Heart left ventricle (tissue), 16 donors: Measurements from ENCODE around the gene SLC37A2. TPM values are rescaled to one million over a fixed set of nuclear protein-coding genes. Genes with fewer than 3 reads are reported as not detected.

Experiments
- ATAC-seq, 4 donors: fragments of 200-7000 bp; cut with Tn5 transposase; one replicate each; pipeline ENCODE4 v1.9.1; 2020 to 2022; ENCODE audit warnings: moderate library complexity in 4 of 4, mild to moderate bottlenecking in 3 of 4, moderate number of reproducible peaks in 1 of 4
- DNase-seq, 5 donors: peaks; one replicate each; pipeline ENCODE4 v3.0.0-alpha.2; 2020
- H3K27ac ChIP-seq, 12 donors: fragments of 200-600 bp; sonication (generic) in 4 of 12; one replicate each; pipeline versions ENCODE4 v1.5.0 to v1.8.0; 2016 to 2022; ENCODE audit warnings: mild to moderate bottlenecking in 2 of 12
- H3K27me3 ChIP-seq, 9 donors: fragments of 200-600 bp; sonication (generic) in 2 of 9; one replicate each; pipeline versions ENCODE4 v1.5.1 to v1.8.0; 2016 to 2022; ENCODE audit warnings: mild to moderate bottlenecking in 3 of 9
- H3K36me3 ChIP-seq, 9 donors: fragments of 200-600 bp; sonication (generic) in 2 of 9; one replicate each; pipeline versions ENCODE4 v1.5.0 to v1.8.0; 2018 to 2022; ENCODE audit warnings: mild to moderate bottlenecking in 2 of 9
- H3K4me1 ChIP-seq, 12 donors: fragments of 200-600 bp; sonication (generic) in 4 of 12; one replicate each; pipeline versions ENCODE4 v1.5.0 to v1.8.0; 2016 to 2022; ENCODE audit warnings: mild to moderate bottlenecking in 3 of 12
- H3K4me3 ChIP-seq, 12 donors: fragments of 200-600 bp; sonication (generic) in 4 of 12; one replicate each; pipeline versions ENCODE4 v1.5.0 to v1.8.0; 2017 to 2022; ENCODE audit warnings: mild to moderate bottlenecking in 9 of 12, moderate library complexity in 4 of 12
- H3K9me3 ChIP-seq, 12 donors: fragments of 200-600 bp; sonication (generic) in 4 of 12; one replicate each; pipeline versions ENCODE4 v1.5.0 to v1.8.0; 2016 to 2022; ENCODE audit warnings: mild to moderate bottlenecking in 1 of 12
- CTCF ChIP-seq, 12 donors: fragments of 200-600 bp; sonication (generic) in 4 of 12; IDR thresholded peaks; one replicate each; pipeline versions ENCODE4 v1.5.0 to v1.8.0; 2018 to 2022; ENCODE audit warnings: antibody characterized with exemption in 12 of 12, mild to moderate bottlenecking in 5 of 12
- POLR2A ChIP-seq, 2 donors: fragments of 450-650 bp; IDR thresholded peaks; one replicate each; pipeline ENCODE4 v1.6.1; 2017; ENCODE audit warnings: antibody characterized with exemption in 2 of 2, mild to moderate bottlenecking in 2 of 2, moderate library complexity in 2 of 2
- WGBS, 4 donors: extraction: QIAGEN DNeasy Blood & Tissue Kit in 2 of 4; methylation state at CpG; one replicate each; pipeline versions ENCODE4 v1.1.5 to v1.1.7; 2013 to 2018; 5-methylcytosine and 5-hydroxymethylcytosine counted together
- intact Hi-C, 10 donors: fragments of 100-400 bp; cut with DNase I; formaldehyde crosslinking; loops; one replicate each; pipeline versions ENCODE4 v1.11.1 to v1.14.2; 2022
- polyA plus RNA-seq, 2 donors: library from polyadenylated mRNA; stranded (reverse); fragments of 200-250 nt; gene quantifications; one replicate each; pipeline ENCODE4 v1.2.3, GENCODE V29; 2013
- total RNA-seq, 9 donors: library from RNA; depleted of rRNA in 2 of 9; stranded (reverse); fragments of >200 nt in 2 of 9; fragmentation: NEBNext Ultra II Directional in 3 of 9; extraction: Animal tissue kit (Norgen Biotek cat#: 25700) in 3 of 9; gene quantifications; one replicate each; pipeline versions ENCODE4 v1.1.0 to v1.2.4, GENCODE V29; 2016 to 2023
- donor health status: ischemic (EF 13 %, LVEDD 7.1; RV severe dilation, severe dysfunction).
- donor health status: healthy with polysubstance abuse.
- donor health status: DM: no; HTN: yes; CAD: no.
- donor health status: DM: no; HTN: no; CAD: no.
- donor health status: ischemic (EF 25% LVEDD 6.9; RV normal size, moderate dysfunction).
- donor health status: ischemic (EF 25% LVEDD 5.7; RV mildly dilated, moderate dysfunction).
- donor health status: healthy.
- donor health status: DM: yes; HTN: yes; CAD: no.
- donor health status: ischemic (EF 35%, LVEDD 5.7; RV mildly dilated, moderate dysfunction).
- donor health status: nonischemic (EF 11% LVEDD 7.7; RV severe dilation, severe dysfunction).
- donor health status: DM: yes; HTN: yes; CAD: no.
- donor health status: PGD.
- donor health status: ischemic (EF 29% LVEDD 5.4; RV normal size, mild dysfunction).
- donor health status: nonischemic (EF 23%, LVEDD 6.1; RV moderate dilation, normal function).

The SLC37A2 gene
- total and polyA plus RNA-seq, 11 donors = 0.65 to 17.9 (median 2.3) TPM

DNA sequence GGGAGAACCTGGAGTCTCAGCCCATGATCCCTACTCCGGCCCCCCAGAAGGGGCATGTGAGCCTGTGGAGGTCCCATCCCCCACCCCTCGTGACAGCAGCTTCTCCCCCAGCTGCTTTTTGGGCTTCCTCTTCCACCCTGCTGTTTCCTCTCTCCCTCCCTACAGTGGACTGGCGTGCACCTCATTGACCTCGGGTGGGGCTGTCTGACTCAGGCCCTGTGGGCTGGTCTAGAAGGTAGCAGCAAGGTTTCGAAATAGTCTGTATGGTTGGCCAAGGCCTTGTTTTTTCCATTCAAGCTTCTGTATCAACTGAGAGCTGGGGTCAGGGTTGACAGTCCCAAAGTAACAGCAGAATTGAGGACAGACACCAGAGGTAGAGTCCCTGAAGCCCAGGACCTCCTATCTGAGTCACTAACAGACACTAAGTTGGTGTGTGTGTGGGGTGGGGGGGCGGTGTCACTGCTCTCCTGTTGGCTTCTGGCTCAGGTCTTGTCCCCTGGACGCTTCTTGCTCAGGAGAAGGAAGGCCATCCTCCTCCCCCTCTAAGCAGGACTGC is 7.7 kb downstream of the SLC37A2 start:
- Histone ChIP-seq H3K27me3 (peaks cover 0 to 34% (median 5%) of the 10 kb centered on the region in 9 donors), H3K36me3 (no peaks in the 10 kb centered on the region), H3K27ac (peak overlapping the region in 5 of 12 donors; percentile 29 to 90 (median 55)), H3K9me3 (no peaks in the 10 kb centered on the region), H3K4me3 (no peak overlapping the region), H3K4me1 (peaks cover 0 to 53% (median 0%) of the 10 kb centered on the region in 12 donors)
- 50 to 66% (median 58%) methylated on average over 6 to 7 of the region's 7 CpGs for WGBS, 4 donors
- ATAC-seq (peak; percentile 68 to 90 (median 86)), DNase-seq (peak in 4 of 5 donors; percentile 57 to 79 (median 65))
- intact Hi-C loops = no loop called here
- TF ChIP-seq CTCF (IDR thresholded peaks at IDR 0.05) (no peak), POLR2A (IDR thresholded peaks at IDR 0.05) (no peak)

DNA sequence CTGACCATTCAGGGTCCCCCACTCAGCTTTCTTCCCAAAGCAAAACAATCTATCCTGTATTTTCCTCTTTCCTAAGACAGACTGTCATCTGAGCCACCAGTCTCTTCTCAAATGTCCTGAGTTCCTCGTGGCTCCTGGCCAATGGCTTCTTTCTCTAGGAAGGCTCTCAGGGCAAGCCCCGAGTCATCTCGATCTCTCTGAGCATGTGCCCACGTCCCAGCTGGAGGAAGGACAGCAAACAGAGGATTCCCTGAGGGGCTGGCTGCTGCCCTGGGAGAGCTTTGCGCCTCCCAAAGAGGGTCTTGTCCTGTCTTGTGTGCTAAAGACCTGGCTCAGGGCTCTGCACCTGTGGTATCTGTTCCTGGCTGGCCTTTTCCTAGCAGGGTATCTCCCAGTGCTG is 8.3 kb downstream of the SLC37A2 start:
- WGBS, 4 donors = 46 to 49% (median 48%) methylated on average over 5 of the region's 5 CpGs
- no peak for TF ChIP-seq CTCF (IDR thresholded peaks at IDR 0.05)
- no peak for TF ChIP-seq POLR2A (IDR thresholded peaks at IDR 0.05)
- Histone ChIP-seq H3K27ac (peak overlapping the region in 5 of 12 donors; percentile 29 to 90 (median 55)), H3K27me3 (peaks cover 0 to 28% (median 4%) of the 10 kb centered on the region in 9 donors), H3K4me3 (no peak overlapping the region), H3K4me1 (peaks cover 0 to 53% (median 0%) of the 10 kb centered on the region in 12 donors), H3K36me3 (no peaks in the 10 kb centered on the region), H3K9me3 (no peaks in the 10 kb centered on the region)
- intact Hi-C loops = no loop called here
- ATAC-seq (peak in 1 of 4 donors; percentile 17), DNase-seq (no peak)

GRCh38 chr11:125071846-125072217 is 8.7 kb downstream of the SLC37A2 start:
- DNase-seq (no peak), ATAC-seq (no peak)
- Histone ChIP-seq H3K36me3 (no peaks in the 10 kb centered on the region), H3K27me3 (peaks cover 0 to 25% (median 4%) of the 10 kb centered on the region in 9 donors), H3K4me3 (no peak overlapping the region), H3K9me3 (no peaks in the 10 kb centered on the region), H3K27ac (peak overlapping the region in 4 of 12 donors; percentile 29 to 90 (median 58)), H3K4me1 (peaks cover 0 to 53% (median 0%) of the 10 kb centered on the region in 12 donors)
- WGBS, 4 donors = 66 to 77% (median 69%) methylated on average over 6 of the region's 6 CpGs
- intact Hi-C loops = no loop called here
- no peak for TF ChIP-seq POLR2A (IDR thresholded peaks at IDR 0.05)
- TF ChIP-seq CTCF (IDR thresholded peaks at IDR 0.05) = no peak

DNA sequence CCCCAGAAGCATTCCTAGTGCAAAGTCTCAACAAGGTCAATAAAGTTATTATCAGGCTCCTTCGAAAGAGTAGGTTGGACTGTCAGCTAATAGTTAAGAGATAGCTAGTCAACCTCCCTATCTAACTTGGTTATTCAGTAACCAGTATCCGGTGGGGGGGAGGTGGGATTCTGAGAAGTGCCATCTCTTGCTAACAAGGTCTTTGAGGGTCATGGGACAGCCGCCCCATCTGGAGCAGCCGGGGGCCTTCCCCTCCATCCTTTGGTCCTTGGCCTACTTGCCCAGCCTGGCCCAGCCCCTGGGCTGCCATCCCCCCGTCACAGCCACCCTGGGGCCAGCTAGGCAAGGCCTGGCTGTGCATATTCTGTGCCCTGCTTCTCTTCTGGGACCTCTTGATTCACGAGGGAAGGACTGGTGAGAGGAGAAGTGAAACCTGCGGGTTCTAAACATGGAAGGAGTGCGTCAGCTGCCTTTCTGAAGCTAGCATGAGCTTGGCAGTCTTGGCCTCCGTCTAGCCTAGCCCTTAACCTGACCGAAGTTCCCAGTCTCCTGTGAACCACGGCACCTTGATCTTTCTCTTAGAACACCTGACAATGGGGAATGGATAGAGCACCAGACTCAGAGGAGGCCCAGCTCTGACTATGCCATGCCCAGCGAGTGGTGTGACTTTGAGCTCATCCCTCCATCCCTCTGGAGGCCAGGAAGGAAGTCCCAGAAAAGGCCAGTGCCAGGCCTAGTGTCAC is 9.3 kb downstream of the SLC37A2 start:
- intact Hi-C loops = no loop called here
- ATAC-seq (peak in 3 of 4 donors; percentile 44 to 66 (median 49)), DNase-seq (no peak)
- 82 to 93% (median 87%) methylated on average over 10 to 12 of the region's 12 CpGs for WGBS, 4 donors
- H3K27ac ChIP-seq = peak overlapping the region in 4 of 12 donors; percentile 13 to 90 (median 58)
- H3K36me3 ChIP-seq = no peaks in the 10 kb centered on the region
- peaks cover 0 to 53% (median 0%) of the 10 kb centered on the region in 12 donors for H3K4me1 ChIP-seq
- H3K9me3 ChIP-seq = no peaks in the 10 kb centered on the region
- peaks cover 0 to 19% (median 3%) of the 10 kb centered on the region in 9 donors for H3K27me3 ChIP-seq
- TF ChIP-seq POLR2A (IDR thresholded peaks at IDR 0.05) (no peak), CTCF (IDR thresholded peaks at IDR 0.05) (no peak)
- no peak overlapping the region for H3K4me3 ChIP-seq
